A673 (cell line): Measurements from ENCODE around the gene ANAPC16.

Experiments
- EZH2 ChIP-seq: fragments of 200-600 bp; sonication (generic); IDR thresholded peaks from 2 replicates; pipeline ENCODE4 v1.6.1; 2017; ENCODE audit warnings: borderline replicate concordance, low read depth, mild to moderate bottlenecking, mixed read lengths, antibody characterized with exemption, low read length; ENCODE audit not compliant: poor library complexity, severe bottlenecking
- TF ChIP-seq, protein P1 (sequence below): fragments of 300-800, 200-600 bp; sonication (generic); conservative IDR thresholded peaks from 2 replicates; pipeline ENCODE4 v1.5.1; 2017; ENCODE audit warnings: low read depth, mild to moderate bottlenecking, antibody characterized with exemption, low read length, moderate library complexity, mixed read lengths

DNA sequence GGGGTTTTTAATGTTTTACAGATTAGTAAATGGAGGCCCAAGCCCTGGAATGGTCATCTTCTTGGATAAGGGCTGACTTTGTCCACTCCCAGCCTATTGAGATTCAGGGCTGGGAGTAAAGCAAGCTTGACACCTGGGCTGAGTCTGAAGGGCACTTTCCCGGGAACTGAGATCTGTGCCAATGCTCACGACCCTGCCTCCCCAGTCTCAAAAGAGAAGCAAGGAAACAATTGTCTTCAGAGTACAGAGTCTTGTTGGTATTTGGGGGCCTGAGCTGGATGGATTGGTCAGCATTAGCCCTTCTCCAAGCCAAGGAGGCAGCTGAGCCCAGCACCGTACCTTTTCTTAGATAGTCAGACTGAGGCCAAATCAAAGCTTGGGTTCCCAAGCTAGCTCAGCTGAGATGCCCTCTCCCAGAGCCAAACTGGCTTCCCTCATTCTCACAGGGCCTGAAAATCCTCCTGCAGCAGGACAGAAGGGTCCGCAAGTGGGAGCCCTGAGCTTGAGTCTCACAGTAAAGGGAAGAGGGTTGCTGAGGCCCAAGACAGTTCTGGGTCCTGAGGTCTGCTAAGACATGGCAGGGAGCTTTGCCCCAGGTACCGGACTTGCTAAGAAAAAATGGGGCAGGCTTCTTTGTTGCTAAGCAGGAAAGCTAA lies 61.7 kb downstream of the ANAPC16 start:
- TF ChIP-seq, protein P1, sequence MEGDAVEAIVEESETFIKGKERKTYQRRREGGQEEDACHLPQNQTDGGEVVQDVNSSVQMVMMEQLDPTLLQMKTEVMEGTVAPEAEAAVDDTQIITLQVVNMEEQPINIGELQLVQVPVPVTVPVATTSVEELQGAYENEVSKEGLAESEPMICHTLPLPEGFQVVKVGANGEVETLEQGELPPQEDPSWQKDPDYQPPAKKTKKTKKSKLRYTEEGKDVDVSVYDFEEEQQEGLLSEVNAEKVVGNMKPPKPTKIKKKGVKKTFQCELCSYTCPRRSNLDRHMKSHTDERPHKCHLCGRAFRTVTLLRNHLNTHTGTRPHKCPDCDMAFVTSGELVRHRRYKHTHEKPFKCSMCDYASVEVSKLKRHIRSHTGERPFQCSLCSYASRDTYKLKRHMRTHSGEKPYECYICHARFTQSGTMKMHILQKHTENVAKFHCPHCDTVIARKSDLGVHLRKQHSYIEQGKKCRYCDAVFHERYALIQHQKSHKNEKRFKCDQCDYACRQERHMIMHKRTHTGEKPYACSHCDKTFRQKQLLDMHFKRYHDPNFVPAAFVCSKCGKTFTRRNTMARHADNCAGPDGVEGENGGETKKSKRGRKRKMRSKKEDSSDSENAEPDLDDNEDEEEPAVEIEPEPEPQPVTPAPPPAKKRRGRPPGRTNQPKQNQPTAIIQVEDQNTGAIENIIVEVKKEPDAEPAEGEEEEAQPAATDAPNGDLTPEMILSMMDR: no peak
- no peak for TF ChIP-seq EZH2
